Astrocyte (in vitro differentiated cells and primary cell): Measurements from ENCODE around the gene ORC4. TPM values are rescaled to one million over a fixed set of nuclear protein-coding genes. Genes with fewer than 3 reads are reported as not detected.
A peak's percentile ranks its signal among the peaks of the same experiment; 100 is the strongest.

Experiments
- DNase-seq: peaks from one replicate; pipeline ENCODE4 v3.0.0-alpha.2; 2010; ENCODE audit warnings: low read depth
- FAIRE-seq: peaks from 2 replicates; lab custom pipeline; 2011; peaks lifted over from hg19 to GRCh38; lab: Jason Lieb, UNC
- H2AFZ ChIP-seq: 2 replicates; pipeline ENCODE4 v1.6.0; 2012; ENCODE audit warnings: low read depth, low read length, inconsistent platforms
- H3K27ac ChIP-seq: 2 replicates; pipeline ENCODE4 v1.5.1; 2011; ENCODE audit warnings: low read depth, low read length, inconsistent platforms
- H3K27me3 ChIP-seq: 2 replicates; pipeline ENCODE4 v1.6.0; 2011; ENCODE audit warnings: low read length, inconsistent platforms; ENCODE audit not compliant: insufficient read depth
- H3K36me3 ChIP-seq: 2 replicates; pipeline ENCODE4 v1.5.1; 2011; ENCODE audit warnings: low read length, inconsistent platforms; ENCODE audit not compliant: insufficient read depth
- H3K4me1 ChIP-seq: 2 replicates; pipeline ENCODE4 v1.5.1; 2011; ENCODE audit warnings: low read length, inconsistent platforms; ENCODE audit not compliant: insufficient read depth
- H3K4me2 ChIP-seq: 2 replicates; pipeline ENCODE4 v1.6.0; 2012; ENCODE audit warnings: low read length, inconsistent platforms
- H3K4me3 ChIP-seq: 2 replicates; pipeline ENCODE4 v1.5.1; 2011; ENCODE audit warnings: low read depth, mild to moderate bottlenecking, low read length, inconsistent platforms; ENCODE audit not compliant: insufficient read depth
- H3K79me2 ChIP-seq: 2 replicates; pipeline ENCODE4 v1.6.0; 2012; ENCODE audit warnings: mild to moderate bottlenecking, low read length, inconsistent platforms; ENCODE audit not compliant: insufficient read depth
- H3K9ac ChIP-seq: 2 replicates; pipeline ENCODE4 v1.6.0; 2012; ENCODE audit warnings: mild to moderate bottlenecking, low read length, inconsistent platforms
- H3K9me3 ChIP-seq: 2 replicates; pipeline ENCODE4 v1.5.1; 2012; ENCODE audit warnings: low read depth, mild to moderate bottlenecking, low read length, inconsistent platforms; ENCODE audit not compliant: insufficient read depth
- H4K20me1 ChIP-seq: 2 replicates; pipeline ENCODE4 v1.6.0; 2012; ENCODE audit warnings: low read length, inconsistent platforms; ENCODE audit not compliant: insufficient read depth
- H3K27ac Mint-ChIP-seq: one replicate; pipeline ENCODE4 v1.8.0; 2021; ENCODE audit warnings: mild to moderate bottlenecking, mixed read lengths; ENCODE audit not compliant: unreplicated experiment
- H3K27me3 Mint-ChIP-seq: one replicate; pipeline ENCODE4 v1.8.0; 2021; ENCODE audit warnings: low read depth, mixed read lengths; ENCODE audit not compliant: unreplicated experiment
- H3K36me3 Mint-ChIP-seq: one replicate; pipeline ENCODE4 v1.8.0; 2021; ENCODE audit warnings: low read depth, mixed read lengths; ENCODE audit not compliant: unreplicated experiment
- H3K4me1 Mint-ChIP-seq: one replicate; pipeline ENCODE4 v1.8.0; 2021; ENCODE audit warnings: low read depth, mixed read lengths; ENCODE audit not compliant: unreplicated experiment
- H3K4me3 Mint-ChIP-seq: one replicate; pipeline ENCODE4 v1.8.0; 2021; ENCODE audit warnings: mild to moderate bottlenecking, moderate library complexity, mixed read lengths; ENCODE audit not compliant: unreplicated experiment
- H3K9me3 Mint-ChIP-seq: one replicate; pipeline ENCODE4 v1.8.0; 2021; ENCODE audit warnings: mild to moderate bottlenecking, mixed read lengths; ENCODE audit not compliant: unreplicated experiment
- CTCF ChIP-seq: IDR thresholded peaks from 2 replicates; pipeline ENCODE4 v1.5.1; 2011; ENCODE audit warnings: low read depth, mild to moderate bottlenecking, inconsistent platforms, low read length, moderate library complexity; ENCODE audit not compliant: insufficient read depth
- EZH2 ChIP-seq: IDR thresholded peaks from 2 replicates; pipeline ENCODE4 v1.6.1; 2012; ENCODE audit warnings: mild to moderate bottlenecking, low read length, inconsistent platforms; ENCODE audit not compliant: insufficient read depth
- total RNA-seq: library from RNA; stranded (reverse); gene quantifications from 2 replicates; pipeline ENCODE4 v1.2.1, GENCODE V29; 2021

The ORC4 gene
- total RNA-seq, 1 donor from 2014 or later, result 43.8 TPM

- Histone ChIP-seq H3K4me2 (no peak overlapping the region), H3K36me3 (no peaks in the 10 kb centered on the region), H3K4me1 (no peaks in the 10 kb centered on the region), H3K79me2 (no peaks in the 10 kb centered on the region), H3K4me3 (no peak overlapping the region), H4K20me1 (peaks cover 13% of the 10 kb centered on the region), H2AFZ (no peak overlapping the region), H3K9me3 (no peaks in the 10 kb centered on the region), H3K27ac (no peak overlapping the region), H3K27me3 (no peaks in the 10 kb centered on the region), H3K9ac (no peak overlapping the region)
- Mint-ChIP-seq H3K27me3 (no peaks in the 10 kb centered on the region), H3K4me3 (no peak overlapping the region), H3K36me3 (peaks cover 5% of the 10 kb centered on the region), H3K9me3 (no peaks in the 10 kb centered on the region), H3K27ac (no peak overlapping the region), H3K4me1 (peaks cover 11% of the 10 kb centered on the region)
- DNase-seq (no peak), FAIRE-seq (no peak)
- TF ChIP-seq CTCF, result no peak
- no peak for TF ChIP-seq EZH2
Measured at GRCh38 chr2:148065936-148066335, 45.4 kb upstream of the ORC4 start.

- Mint-ChIP-seq H3K27me3 (no peaks in the 10 kb centered on the region), H3K4me1 (peaks cover 5% of the 10 kb centered on the region), H3K9me3 (no peaks in the 10 kb centered on the region), H3K36me3 (peaks cover 5% of the 10 kb centered on the region), H3K4me3 (no peak overlapping the region), H3K27ac (no peak overlapping the region)
- Histone ChIP-seq H3K9ac (no peak overlapping the region), H2AFZ (no peak overlapping the region), H3K4me1 (no peaks in the 10 kb centered on the region), H3K27me3 (no peaks in the 10 kb centered on the region), H3K9me3 (no peaks in the 10 kb centered on the region), H3K27ac (no peak overlapping the region), H3K4me2 (no peak overlapping the region), H3K36me3 (no peaks in the 10 kb centered on the region), H3K4me3 (no peak overlapping the region), H3K79me2 (no peaks in the 10 kb centered on the region), H4K20me1 (peaks cover 9% of the 10 kb centered on the region)
- FAIRE-seq (no peak), DNase-seq (no peak)
- TF ChIP-seq CTCF (no peak), EZH2 (no peak)
Measured at GRCh38 chr2:148063633-148064032, 43.1 kb upstream of the ORC4 start.

GRCh38 chr2:148058641-148059040 lies 38.1 kb upstream of the ORC4 start:
- H3K27me3 ChIP-seq, result no peaks in the 10 kb centered on the region
- Mint-ChIP-seq H3K27ac (no peak overlapping the region), H3K27me3 (no peaks in the 10 kb centered on the region), H3K36me3 (no peaks in the 10 kb centered on the region), H3K9me3 (no peaks in the 10 kb centered on the region), H3K4me1 (peaks cover 2% of the 10 kb centered on the region), H3K4me3 (no peak overlapping the region)
- FAIRE-seq (peak; percentile 47), DNase-seq (peak; percentile 31)
- no peaks in the 10 kb centered on the region for H3K4me1 ChIP-seq
- no peak overlapping the region for H3K4me3 ChIP-seq
- H3K4me2 ChIP-seq, result no peak overlapping the region
- H3K9me3 ChIP-seq, result no peaks in the 10 kb centered on the region
- H2AFZ ChIP-seq, result no peak overlapping the region
- no peak overlapping the region for H3K27ac ChIP-seq
- no peak for TF ChIP-seq EZH2
- peaks cover 15% of the 10 kb centered on the region for H3K79me2 ChIP-seq
- no peaks in the 10 kb centered on the region for H3K36me3 ChIP-seq
- no peaks in the 10 kb centered on the region for H4K20me1 ChIP-seq
- no peak overlapping the region for H3K9ac ChIP-seq
